ENCODE data around the gene THPO. TPM values are rescaled to one million over a fixed set of nuclear protein-coding genes. Genes with fewer than 3 reads are reported as not detected.

THPO gene
- polyA plus RNA-seq, 1 donor (not counting 4 experiments of a cell fraction or from before 2014, with no cell fraction given): not detected

DNA sequence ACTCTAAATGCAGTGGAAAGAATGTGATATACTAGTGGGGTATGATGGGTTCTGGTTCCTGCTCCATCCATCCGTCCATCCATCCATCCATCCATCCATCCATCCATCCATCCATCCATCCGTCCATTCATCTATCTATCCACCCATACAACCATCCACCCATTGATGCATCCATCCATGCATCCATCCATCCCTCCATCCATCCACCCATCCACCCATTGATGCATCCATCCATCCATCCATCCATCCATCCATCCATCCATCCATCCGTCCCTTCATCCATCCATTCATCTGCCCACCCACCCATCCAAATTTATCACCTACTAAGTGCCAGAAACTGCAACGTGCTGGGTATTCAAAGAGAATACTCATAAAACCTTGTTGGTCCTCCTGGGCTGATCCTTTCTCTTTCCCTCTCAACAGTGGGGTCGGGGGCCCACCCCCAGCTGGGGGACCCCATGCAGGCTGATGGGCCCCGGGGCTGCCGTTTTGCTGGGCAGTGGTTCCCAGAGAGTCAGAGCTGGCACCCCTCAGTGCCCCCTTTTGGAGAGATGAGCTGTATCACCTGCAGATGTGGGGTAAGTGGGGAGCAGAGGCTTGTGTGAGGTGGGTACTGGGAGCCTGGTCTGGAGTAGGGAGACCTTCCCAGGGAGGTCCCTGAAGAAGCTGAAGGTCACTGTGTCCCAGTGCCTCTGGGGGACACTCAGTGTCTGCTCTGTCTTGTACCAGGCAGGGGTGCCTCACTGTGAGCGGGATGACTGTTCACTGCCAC lies 10.3 kb upstream of the THPO start:
- peaks cover 9% of the 10 kb centered on the region for H3K27me3 ChIP-seq (ENCODE audit: control insufficient read depth, extremely low read depth, insufficient read depth, low read length)
- no peaks in the 10 kb centered on the region for H3K4me1 ChIP-seq (ENCODE audit: control insufficient read depth, extremely low read depth, insufficient read depth, low read length)
- H3K4me2 ChIP-seq (ENCODE audit: control insufficient read depth, extremely low read depth, insufficient read depth, low read depth, low read length): no peak overlapping the region
- no peaks in the 10 kb centered on the region for H3K79me2 ChIP-seq (ENCODE audit: control insufficient read depth, insufficient read depth, low read length)
- no peak overlapping the region for H2AFZ ChIP-seq (ENCODE audit: control insufficient read depth, low read length)
- DNase-seq (ENCODE audit: low read depth, low spot score) (no peak), FAIRE-seq (no peak)
- no peaks in the 10 kb centered on the region for H3K9me3 ChIP-seq (ENCODE audit: control insufficient read depth, low read depth, low read length)
- dilution Hi-C loops (cut with MboI; ENCODE audit: extremely low pct_ligation_motif_present, low sequenced_read_pairs): no loop called here
- H3K4me3 ChIP-seq (ENCODE audit: control insufficient read depth in 2 of 3, extremely low read depth in 1 of 3, insufficient read depth in 2 of 3, low read depth in 1 of 3, low read length in 3 of 3): no peak overlapping the region
- no peaks in the 10 kb centered on the region for H4K20me1 ChIP-seq (ENCODE audit: control insufficient read depth, extremely low read depth, insufficient read depth, low read length)
- no peaks in the 10 kb centered on the region for H3K9me1 ChIP-seq (ENCODE audit: control insufficient read depth, extremely low read depth, insufficient read depth, low read length)
- H3K36me3 ChIP-seq (ENCODE audit: control insufficient read depth in 2 of 2, extremely low read depth in 1 of 2, insufficient read depth in 2 of 2, low read length in 2 of 2): no peaks in the 10 kb centered on the region
- no peak overlapping the region for H3K9ac ChIP-seq (ENCODE audit: control insufficient read depth, extremely low read depth, insufficient read depth, low read length)
- H3K27ac ChIP-seq (ENCODE audit: control insufficient read depth, insufficient read depth, low read length): no peak overlapping the region
- no peak for TF ChIP-seq EZH2 (IDR thresholded peaks at IDR 0.05; ENCODE audit: low read length)
- TF ChIP-seq, protein P1, sequence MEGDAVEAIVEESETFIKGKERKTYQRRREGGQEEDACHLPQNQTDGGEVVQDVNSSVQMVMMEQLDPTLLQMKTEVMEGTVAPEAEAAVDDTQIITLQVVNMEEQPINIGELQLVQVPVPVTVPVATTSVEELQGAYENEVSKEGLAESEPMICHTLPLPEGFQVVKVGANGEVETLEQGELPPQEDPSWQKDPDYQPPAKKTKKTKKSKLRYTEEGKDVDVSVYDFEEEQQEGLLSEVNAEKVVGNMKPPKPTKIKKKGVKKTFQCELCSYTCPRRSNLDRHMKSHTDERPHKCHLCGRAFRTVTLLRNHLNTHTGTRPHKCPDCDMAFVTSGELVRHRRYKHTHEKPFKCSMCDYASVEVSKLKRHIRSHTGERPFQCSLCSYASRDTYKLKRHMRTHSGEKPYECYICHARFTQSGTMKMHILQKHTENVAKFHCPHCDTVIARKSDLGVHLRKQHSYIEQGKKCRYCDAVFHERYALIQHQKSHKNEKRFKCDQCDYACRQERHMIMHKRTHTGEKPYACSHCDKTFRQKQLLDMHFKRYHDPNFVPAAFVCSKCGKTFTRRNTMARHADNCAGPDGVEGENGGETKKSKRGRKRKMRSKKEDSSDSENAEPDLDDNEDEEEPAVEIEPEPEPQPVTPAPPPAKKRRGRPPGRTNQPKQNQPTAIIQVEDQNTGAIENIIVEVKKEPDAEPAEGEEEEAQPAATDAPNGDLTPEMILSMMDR (optimal IDR thresholded peaks at IDR 0.05 in 1 of 3, IDR thresholded peaks at IDR 0.05 in 1 of 3, conservative IDR thresholded peaks at IDR 0.05 in 1 of 3; ENCODE audit: extremely low read depth in 1 of 3, insufficient read depth in 2 of 3, low read length in 3 of 3): no peak

DNA sequence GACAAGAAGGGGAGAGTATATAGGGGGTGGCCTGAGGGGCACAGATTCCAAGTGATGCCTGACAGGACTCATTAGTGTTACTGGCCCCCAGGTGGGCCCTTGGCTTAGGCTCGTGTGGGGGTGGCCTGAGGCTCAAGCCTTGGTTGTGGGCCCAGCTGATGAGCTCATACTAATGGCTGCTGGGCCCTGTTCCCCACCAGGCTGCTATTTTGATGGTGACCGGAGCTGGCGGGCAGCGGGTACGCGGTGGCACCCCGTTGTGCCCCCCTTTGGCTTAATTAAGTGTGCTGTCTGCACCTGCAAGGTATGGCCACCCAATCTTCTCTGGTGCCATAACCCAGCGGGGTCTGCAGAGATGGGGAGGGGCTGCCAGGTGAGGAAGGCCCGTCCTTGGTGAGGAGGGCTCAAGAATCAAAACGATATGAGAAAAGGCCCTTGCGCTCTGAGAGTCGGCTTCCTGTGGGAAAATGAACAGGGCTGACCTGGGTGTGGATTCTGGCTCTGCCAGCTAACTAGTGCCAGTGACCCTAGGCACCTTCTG lies 9.2 kb upstream of the THPO start:
- no peaks in the 10 kb centered on the region for H3K4me1 ChIP-seq (ENCODE audit: control insufficient read depth, extremely low read depth, insufficient read depth, low read length)
- no peaks in the 10 kb centered on the region for H4K20me1 ChIP-seq (ENCODE audit: control insufficient read depth, extremely low read depth, insufficient read depth, low read length)
- dilution Hi-C loops (cut with MboI; ENCODE audit: extremely low pct_ligation_motif_present, low sequenced_read_pairs): no loop called here
- H3K9ac ChIP-seq (ENCODE audit: control insufficient read depth, extremely low read depth, insufficient read depth, low read length): no peak overlapping the region
- no peak overlapping the region for H2AFZ ChIP-seq (ENCODE audit: control insufficient read depth, low read length)
- H3K27ac ChIP-seq (ENCODE audit: control insufficient read depth, insufficient read depth, low read length): no peak overlapping the region
- DNase-seq (ENCODE audit: low read depth, low spot score) (no peak), FAIRE-seq (no peak)
- TF ChIP-seq EZH2 (IDR thresholded peaks at IDR 0.05; ENCODE audit: low read length): no peak
- TF ChIP-seq, protein P1 (optimal IDR thresholded peaks at IDR 0.05 in 1 of 3, IDR thresholded peaks at IDR 0.05 in 1 of 3, conservative IDR thresholded peaks at IDR 0.05 in 1 of 3; ENCODE audit: extremely low read depth in 1 of 3, insufficient read depth in 2 of 3, low read length in 3 of 3): no peak
- no peaks in the 10 kb centered on the region for H3K36me3 ChIP-seq (ENCODE audit: control insufficient read depth in 2 of 2, extremely low read depth in 1 of 2, insufficient read depth in 2 of 2, low read length in 2 of 2)
- no peaks in the 10 kb centered on the region for H3K9me3 ChIP-seq (ENCODE audit: control insufficient read depth, low read depth, low read length)
- H3K79me2 ChIP-seq (ENCODE audit: control insufficient read depth, insufficient read depth, low read length): no peaks in the 10 kb centered on the region
- H3K4me3 ChIP-seq (ENCODE audit: control insufficient read depth in 2 of 3, extremely low read depth in 1 of 3, insufficient read depth in 2 of 3, low read depth in 1 of 3, low read length in 3 of 3): no peak overlapping the region
- no peak overlapping the region for H3K4me2 ChIP-seq (ENCODE audit: control insufficient read depth, extremely low read depth, insufficient read depth, low read depth, low read length)
- no peaks in the 10 kb centered on the region for H3K9me1 ChIP-seq (ENCODE audit: control insufficient read depth, extremely low read depth, insufficient read depth, low read length)
- H3K27me3 ChIP-seq (ENCODE audit: control insufficient read depth, extremely low read depth, insufficient read depth, low read length): peaks cover 19% of the 10 kb centered on the region
